IPS-18a (cell line): ENCODE data around the gene RINL.

Experiments
- H3K27ac ChIP-seq: one replicate; pipeline ENCODE4 v1.5.1; 2013; ENCODE audit warnings: low read length
- H3K27me3 ChIP-seq: one replicate; pipeline ENCODE4 v1.6.1; 2013; ENCODE audit warnings: mild to moderate bottlenecking, low read length; ENCODE audit not compliant: control insufficient read depth, insufficient read depth
- H3K36me3 ChIP-seq: one replicate; pipeline ENCODE4 v1.6.1; 2013; ENCODE audit warnings: low read depth, low read length; ENCODE audit not compliant: control insufficient read depth
- H3K4me1 ChIP-seq: one replicate; pipeline ENCODE4 v1.6.1; 2013; ENCODE audit warnings: low read depth, low read length; ENCODE audit not compliant: control insufficient read depth
- H3K4me3 ChIP-seq: one replicate; pipeline ENCODE4 v1.5.1; 2013; ENCODE audit warnings: low read length
- H3K9ac ChIP-seq: one replicate; pipeline ENCODE4 v1.6.1; 2013; ENCODE audit warnings: mild to moderate bottlenecking, low read length, moderate library complexity
- H3K9me3 ChIP-seq: one replicate; pipeline ENCODE4 v1.6.1; 2013; ENCODE audit warnings: low read depth, low read length; ENCODE audit not compliant: control insufficient read depth

Gene RINL

DNA sequence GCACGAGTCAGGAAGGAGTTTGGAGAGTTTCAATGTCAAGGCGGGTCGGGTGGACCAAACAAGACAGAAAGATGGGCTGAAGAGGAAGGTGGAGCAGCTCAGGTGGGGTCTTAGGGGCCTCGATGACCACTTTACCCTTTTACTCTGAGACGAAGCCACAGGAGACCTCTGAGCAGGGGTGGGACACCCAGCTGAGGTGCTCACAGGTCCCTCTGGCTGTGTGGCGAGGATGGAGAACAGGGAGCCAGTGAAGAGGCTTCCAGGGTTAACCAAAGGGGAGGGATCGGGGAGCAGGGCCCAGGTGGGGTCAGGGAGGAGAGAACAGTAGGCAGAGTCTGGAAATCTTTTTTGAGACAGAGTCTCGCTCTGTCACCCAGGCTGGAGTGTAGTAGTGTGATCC lies 35.9 kb upstream of the RINL start:
- H3K27me3 ChIP-seq, result no peaks in the 10 kb centered on the region
- H3K9me3 ChIP-seq, result no peaks in the 10 kb centered on the region
- H3K9ac ChIP-seq, result no peak overlapping the region
- no peaks in the 10 kb centered on the region for H3K4me1 ChIP-seq
- H3K36me3 ChIP-seq, result no peaks in the 10 kb centered on the region
- no peak overlapping the region for H3K4me3 ChIP-seq
- H3K27ac ChIP-seq, result no peak overlapping the region

DNA sequence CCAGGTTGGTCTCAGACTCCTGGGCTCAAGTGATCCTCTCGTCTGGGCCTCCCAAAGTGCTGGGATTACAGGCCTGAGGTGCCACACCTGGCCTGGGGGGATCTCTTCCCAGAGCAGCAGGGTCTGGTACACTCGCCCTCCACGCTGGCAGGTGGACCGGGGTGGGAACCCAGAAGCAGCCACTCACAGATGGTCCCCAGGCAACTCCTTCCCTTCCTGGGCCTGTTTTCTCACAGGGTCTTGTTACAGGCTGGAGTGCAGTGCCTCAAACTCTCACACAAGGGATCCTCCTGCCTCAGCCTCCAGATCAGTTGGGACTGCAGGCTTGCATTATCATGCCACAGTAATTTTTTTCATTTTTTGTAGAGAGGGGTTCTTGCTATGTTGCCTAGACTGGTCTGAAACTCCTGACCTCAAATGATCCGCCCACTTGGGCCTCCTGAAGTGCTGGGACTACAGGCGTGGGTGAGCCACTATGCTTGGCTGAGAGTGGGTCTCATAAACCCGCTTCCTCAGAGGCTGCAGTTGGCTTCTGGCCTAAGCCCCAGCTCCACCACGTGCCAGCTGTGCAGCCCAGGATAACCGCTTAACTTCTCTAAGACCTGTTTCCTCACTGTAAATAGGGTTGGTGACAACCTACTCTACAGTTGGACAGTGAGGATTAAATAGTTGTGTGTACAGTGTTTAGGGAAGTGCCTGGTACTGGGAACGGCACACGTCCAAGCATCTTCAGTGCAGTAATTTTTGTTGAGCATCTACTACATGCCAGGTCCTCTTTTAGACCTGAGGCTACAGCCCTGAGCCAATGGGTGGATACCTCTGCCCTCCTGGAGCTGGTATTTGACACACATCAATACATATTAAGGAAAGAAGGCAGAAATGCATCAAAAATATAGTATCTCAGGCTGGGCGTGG lies 34.8 kb upstream of the RINL start:
- H3K9ac ChIP-seq, result no peak overlapping the region
- no peaks in the 10 kb centered on the region for H3K36me3 ChIP-seq
- no peaks in the 10 kb centered on the region for H3K27me3 ChIP-seq
- no peak overlapping the region for H3K27ac ChIP-seq
- no peaks in the 10 kb centered on the region for H3K4me1 ChIP-seq
- no peaks in the 10 kb centered on the region for H3K9me3 ChIP-seq
- no peak overlapping the region for H3K4me3 ChIP-seq

DNA sequence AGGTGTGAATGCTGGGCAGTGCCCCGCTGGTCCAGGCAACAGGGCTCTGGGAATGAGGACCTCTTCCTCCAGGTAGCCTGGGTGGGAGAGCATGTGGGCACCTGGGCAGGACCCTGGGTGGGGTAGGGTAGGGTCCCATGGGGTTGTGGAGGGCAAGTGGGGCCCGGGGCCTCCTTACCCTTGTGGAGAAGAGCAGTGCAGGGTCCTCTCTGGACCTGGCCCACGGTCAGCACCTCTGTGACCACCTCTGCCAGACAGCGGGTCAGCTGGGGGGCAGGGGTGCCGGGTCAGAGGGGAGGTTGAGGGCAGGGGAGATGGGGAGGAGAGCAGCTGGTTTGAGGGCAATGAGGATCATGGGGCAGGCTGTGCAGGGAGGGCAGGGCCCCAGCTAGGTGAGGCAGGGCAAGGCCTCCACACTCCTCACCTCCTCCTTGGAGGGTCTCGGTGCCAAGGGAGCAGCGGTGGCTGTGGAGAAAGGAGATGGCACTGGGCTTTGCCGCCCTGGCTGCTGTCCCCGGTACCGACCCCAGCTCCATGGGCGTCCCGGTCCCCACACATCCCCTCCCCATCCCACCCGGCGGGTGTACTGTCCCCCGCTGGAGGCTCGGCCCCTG lies 33.4 kb upstream of the RINL start:
- no peak overlapping the region for H3K4me3 ChIP-seq
- no peaks in the 10 kb centered on the region for H3K9me3 ChIP-seq
- H3K27ac ChIP-seq, result no peak overlapping the region
- no peaks in the 10 kb centered on the region for H3K27me3 ChIP-seq
- H3K36me3 ChIP-seq, result no peaks in the 10 kb centered on the region
- no peak overlapping the region for H3K9ac ChIP-seq
- no peaks in the 10 kb centered on the region for H3K4me1 ChIP-seq

DNA sequence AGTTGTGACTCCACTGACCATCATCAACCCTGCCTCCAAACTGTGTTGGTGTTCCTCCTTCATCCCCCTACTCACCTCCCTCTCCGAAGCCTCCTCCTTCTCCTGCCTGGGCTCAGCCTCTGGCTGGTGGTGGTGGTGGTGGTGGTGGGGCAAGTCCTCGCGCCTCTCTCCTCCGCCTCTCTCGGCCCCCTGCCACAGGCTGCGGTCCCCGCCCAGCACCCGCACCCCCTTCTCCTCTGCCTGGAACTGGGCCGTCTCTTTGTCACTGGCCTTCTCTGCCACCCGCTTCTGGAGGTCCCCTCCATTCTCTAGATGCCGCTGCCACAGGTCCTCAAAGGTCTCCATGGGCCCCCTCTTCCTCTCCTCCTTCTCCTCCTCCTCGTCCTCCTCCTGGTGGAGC lies 32.4 kb upstream of the RINL start:
- Histone ChIP-seq H3K27me3 (no peaks in the 10 kb centered on the region), H3K4me3 (no peak overlapping the region), H3K9me3 (no peaks in the 10 kb centered on the region), H3K4me1 (no peaks in the 10 kb centered on the region), H3K9ac (no peak overlapping the region), H3K27ac (no peak overlapping the region), H3K36me3 (peaks cover 4% of the 10 kb centered on the region)

DNA sequence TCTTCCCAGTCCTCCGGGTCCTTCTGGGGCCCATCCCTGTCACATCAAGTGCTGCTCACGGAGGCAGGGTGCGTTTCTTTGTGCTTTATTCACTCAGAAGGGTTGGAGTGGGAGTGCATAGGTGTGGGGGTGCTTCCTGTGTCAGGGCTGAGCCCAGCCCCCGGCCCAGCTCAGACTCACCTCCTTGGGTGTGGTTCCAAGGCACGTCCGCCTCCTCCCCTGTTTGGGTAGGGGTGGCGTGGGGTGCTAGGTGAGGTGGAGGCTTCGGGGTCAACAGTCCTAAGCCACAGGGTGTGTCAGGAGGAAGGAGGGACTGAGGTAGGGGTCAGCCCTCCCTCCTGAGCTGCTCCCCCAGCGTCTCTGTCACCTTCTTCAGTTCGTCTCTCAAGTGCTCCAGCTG lies 30.8 kb upstream of the RINL start:
- H3K36me3 ChIP-seq, result peaks cover 7% of the 10 kb centered on the region
- no peak overlapping the region for H3K27ac ChIP-seq
- H3K4me3 ChIP-seq, result no peak overlapping the region
- no peak overlapping the region for H3K9ac ChIP-seq
- H3K4me1 ChIP-seq, result no peaks in the 10 kb centered on the region
- no peaks in the 10 kb centered on the region for H3K27me3 ChIP-seq
- no peaks in the 10 kb centered on the region for H3K9me3 ChIP-seq

DNA sequence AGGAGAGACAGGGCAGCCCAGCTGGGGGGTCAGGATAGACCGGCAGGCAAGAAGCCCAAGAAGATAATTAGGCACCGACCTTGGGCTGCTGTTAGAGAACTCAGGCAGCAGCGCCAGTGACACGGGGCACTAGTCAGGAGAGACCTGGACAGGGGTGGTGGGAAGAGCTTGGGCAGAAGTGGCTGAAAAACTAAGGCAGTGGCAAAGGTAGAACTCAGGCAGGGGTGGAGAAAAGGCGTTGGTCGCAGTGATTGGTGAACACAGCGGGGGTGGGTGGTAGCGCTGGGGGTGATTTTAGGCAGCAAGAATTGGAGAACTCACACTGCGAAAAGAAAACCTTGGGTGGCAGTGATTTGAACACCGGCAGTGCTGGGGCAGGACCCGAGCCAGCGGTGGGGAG lies 29.6 kb upstream of the RINL start:
- H3K27me3 ChIP-seq, result no peaks in the 10 kb centered on the region
- H3K9me3 ChIP-seq, result no peaks in the 10 kb centered on the region

DNA sequence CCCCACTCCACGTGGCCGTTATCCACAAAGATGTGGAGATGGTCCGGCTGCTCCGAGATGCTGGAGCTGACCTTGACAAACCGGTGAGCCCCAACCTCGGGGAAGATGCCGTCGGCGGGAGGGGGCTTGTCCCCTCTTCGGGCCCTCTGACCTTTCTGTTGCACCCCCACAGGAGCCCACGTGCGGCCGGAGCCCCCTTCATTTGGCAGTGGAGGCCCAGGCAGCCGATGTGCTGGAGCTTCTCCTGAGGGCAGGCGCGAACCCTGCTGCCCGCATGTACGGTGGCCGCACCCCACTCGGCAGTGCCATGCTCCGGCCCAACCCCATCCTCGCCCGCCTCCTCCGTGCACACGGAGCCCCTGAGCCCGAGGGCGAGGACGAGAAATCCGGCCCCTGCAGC lies 29.2 kb upstream of the RINL start:
- H3K4me3 ChIP-seq, result no peak overlapping the region
- no peaks in the 10 kb centered on the region for H3K27me3 ChIP-seq
- no peaks in the 10 kb centered on the region for H3K9me3 ChIP-seq
- peaks cover 7% of the 10 kb centered on the region for H3K36me3 ChIP-seq
- no peaks in the 10 kb centered on the region for H3K4me1 ChIP-seq
- H3K27ac ChIP-seq, result no peak overlapping the region
- H3K9ac ChIP-seq, result no peak overlapping the region

More for the DNA sequence above, 29.6 kb upstream of the RINL start:
- no peak overlapping the region for H3K4me3 ChIP-seq
- no peak overlapping the region for H3K9ac ChIP-seq
- H3K4me1 ChIP-seq, result no peaks in the 10 kb centered on the region
- H3K36me3 ChIP-seq, result peaks cover 7% of the 10 kb centered on the region
- H3K27ac ChIP-seq, result no peak overlapping the region

DNA sequence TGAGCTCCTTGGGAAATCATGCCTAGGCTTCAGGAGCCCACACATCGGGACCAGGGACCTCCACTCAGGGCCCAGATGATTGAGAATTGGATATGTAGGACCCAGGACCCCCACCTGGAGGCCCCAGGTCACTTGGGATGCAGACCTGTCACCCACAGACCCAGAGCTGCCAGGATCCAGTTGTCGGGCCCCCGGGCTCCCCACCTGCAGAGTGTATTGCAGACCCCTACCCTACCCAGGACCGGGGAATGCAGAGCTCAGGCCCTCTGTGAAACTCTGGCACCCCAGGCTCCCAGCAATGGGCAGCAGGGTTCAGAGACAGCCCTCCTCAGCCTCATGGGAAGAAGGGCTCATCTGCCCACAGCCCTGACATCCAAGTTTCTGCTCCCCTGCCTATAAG lies 27.5 kb upstream of the RINL start:
- peaks cover 7% of the 10 kb centered on the region for H3K36me3 ChIP-seq
- H3K4me3 ChIP-seq, result no peak overlapping the region
- no peak overlapping the region for H3K9ac ChIP-seq
- H3K4me1 ChIP-seq, result no peaks in the 10 kb centered on the region
- H3K9me3 ChIP-seq, result no peaks in the 10 kb centered on the region
- no peak overlapping the region for H3K27ac ChIP-seq
- H3K27me3 ChIP-seq, result no peaks in the 10 kb centered on the region

DNA sequence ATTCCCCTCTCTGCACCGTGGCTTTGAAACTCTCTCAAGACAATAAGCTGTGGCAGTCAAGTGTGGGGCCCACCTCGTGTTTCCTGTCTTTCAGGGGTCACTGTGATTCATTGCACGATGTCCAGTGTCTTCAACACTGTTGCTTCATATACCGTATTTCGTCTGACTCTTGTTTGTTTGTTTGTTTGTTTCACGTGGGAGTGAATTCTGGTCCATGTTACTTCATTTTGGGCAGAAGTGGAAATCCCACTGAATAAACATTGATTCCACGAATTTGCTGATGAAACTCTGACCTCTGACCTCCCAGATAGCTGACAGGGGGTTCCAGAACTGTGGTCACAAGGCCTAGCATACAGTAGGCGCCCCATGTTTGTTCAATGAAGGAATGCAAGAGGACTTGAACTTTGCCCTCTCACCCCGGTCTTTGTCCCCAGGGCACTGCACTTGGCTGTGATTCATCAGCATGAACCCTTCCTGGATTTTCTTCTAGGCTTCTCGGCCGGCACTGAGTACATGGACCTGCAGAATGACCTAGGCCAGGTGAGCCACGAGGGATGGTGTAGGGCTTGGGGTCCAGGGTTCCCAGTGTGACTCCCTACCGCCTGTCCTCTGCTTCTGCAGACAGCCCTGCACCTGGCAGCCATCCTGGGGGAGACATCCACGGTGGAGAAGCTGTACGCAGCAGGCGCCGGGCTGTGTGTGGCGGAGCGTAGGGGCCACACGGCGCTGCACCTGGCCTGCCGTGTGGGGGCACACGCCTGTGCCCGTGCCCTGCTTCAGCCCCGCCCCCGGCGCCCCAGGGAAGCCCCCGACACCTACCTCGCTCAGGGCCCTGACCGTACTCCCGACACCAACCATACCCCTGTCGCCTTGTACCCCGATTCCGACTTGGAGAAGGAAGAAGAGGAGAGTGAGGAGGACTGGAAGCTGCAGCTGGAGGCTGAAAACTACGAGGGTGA lies 26.8 kb upstream of the RINL start:
- Histone ChIP-seq H3K4me3 (no peak overlapping the region), H3K27ac (no peak overlapping the region), H3K9ac (no peak overlapping the region), H3K36me3 (peaks cover 7% of the 10 kb centered on the region), H3K9me3 (no peaks in the 10 kb centered on the region), H3K27me3 (no peaks in the 10 kb centered on the region), H3K4me1 (peaks cover 4% of the 10 kb centered on the region)

DNA sequence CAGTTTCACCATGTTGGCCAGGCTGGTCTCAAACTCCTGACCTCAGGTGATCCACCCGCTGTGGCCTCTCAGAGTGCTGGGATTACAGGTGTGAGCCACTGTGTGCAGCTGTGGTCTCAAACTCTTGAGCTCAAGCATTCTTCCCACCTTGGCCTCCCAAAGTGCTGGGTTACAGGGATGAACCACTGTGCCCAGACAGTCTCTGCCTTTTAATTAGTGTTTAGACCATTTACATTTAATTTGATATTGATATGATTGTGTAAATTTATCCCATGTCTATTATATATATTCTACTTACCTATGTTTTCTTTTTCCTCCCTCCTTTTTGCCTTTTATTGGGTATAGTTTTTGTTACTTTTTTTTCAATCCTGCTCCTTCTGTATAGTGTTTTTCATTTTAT lies 23.6 kb upstream of the RINL start:
- H3K4me1 ChIP-seq, result peaks cover 4% of the 10 kb centered on the region
- no peaks in the 10 kb centered on the region for H3K9me3 ChIP-seq
- H3K27ac ChIP-seq, result no peak overlapping the region
- peaks cover 10% of the 10 kb centered on the region for H3K27me3 ChIP-seq
- no peak overlapping the region for H3K4me3 ChIP-seq
- H3K9ac ChIP-seq, result no peak overlapping the region
- peaks cover 7% of the 10 kb centered on the region for H3K36me3 ChIP-seq

DNA sequence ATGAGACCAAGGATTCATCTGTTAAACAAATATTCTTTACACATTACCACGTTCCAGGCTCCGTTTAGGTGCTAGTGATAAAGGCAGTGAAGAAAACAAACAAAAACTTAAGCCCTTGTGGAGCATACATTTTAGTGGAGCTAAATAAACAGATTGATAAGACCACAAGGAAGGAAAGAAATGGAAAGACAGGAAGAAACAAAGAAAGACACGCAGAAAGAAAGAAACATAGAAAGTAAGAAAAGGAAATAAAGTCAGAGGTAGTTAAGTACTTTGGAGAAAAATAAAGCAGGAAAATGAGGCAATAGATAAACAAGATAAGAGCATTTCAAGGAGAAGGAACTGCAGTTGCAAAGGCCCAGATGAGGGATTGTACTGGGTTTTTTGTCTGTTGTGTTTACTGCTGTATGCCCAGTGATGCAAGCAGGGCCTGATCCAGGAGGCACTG lies 22.7 kb upstream of the RINL start:
- Histone ChIP-seq H3K27ac (no peak overlapping the region), H3K9me3 (no peaks in the 10 kb centered on the region), H3K4me1 (peaks cover 4% of the 10 kb centered on the region), H3K36me3 (peaks cover 5% of the 10 kb centered on the region), H3K27me3 (peaks cover 10% of the 10 kb centered on the region), H3K9ac (peak overlapping the region; percentile 88), H3K4me3 (peak overlapping the region; percentile 95)
